B cell (primary cell): Measurements from ENCODE around the gene OR4N2. TPM values are rescaled to one million over a fixed set of nuclear protein-coding genes. Genes with fewer than 3 reads are reported as not detected.
"Not testable (repeated sequence)": the region's sequence is repeated elsewhere in the genome, so short reads cannot be mapped to it uniquely, and the experiment has no call there.

Experiments used
- ATAC-seq: fragments of 200-7000 bp; cut with Tn5 transposase; one replicate; pipeline ENCODE4 v1.10.0; 2021; ENCODE audit warnings: low read depth, mild to moderate bottlenecking, moderate number of reproducible peaks, moderate library complexity
- CTCF ChIA-PET: fragments of 350-600 bp; sonication (Branson Sonifier 250); formaldehyde crosslinking; loops from one replicate; lab custom pipeline; 2021; ENCODE audit warnings: antibody characterized with exemption, inconsistent platforms; lab: Charles Lee
- POLR2A ChIA-PET: fragments of 350-600 bp; sonication (Branson Sonifier 250); formaldehyde crosslinking; loops from one replicate; lab custom pipeline; 2021; ENCODE audit warnings: antibody characterized with exemption; lab: Charles Lee
- DNase-seq: peaks from one replicate; pipeline ENCODE4 v3.0.0; 2013
- H2AFZ ChIP-seq: 2 replicates; pipeline ENCODE4 v1.6.1; 2012; ENCODE audit warnings: mild to moderate bottlenecking, low read depth, low read length; ENCODE audit not compliant: insufficient read depth, poor library complexity, severe bottlenecking
- H3K27ac ChIP-seq, 2 donors: 1 replicate in 1 of 2; 2 replicates in 1 of 2; pipeline ENCODE4 v1.5.1; 2012 to 2013; ENCODE audit warnings: low read length in 2 of 2, mild to moderate bottlenecking in 2 of 2, moderate library complexity in 1 of 2
- H3K27me3 ChIP-seq, 4 experiments: fragments of 200-600 bp in 1 of 4; sonication (generic) in 1 of 4; replicated peaks in 1 of 4; 1 replicate in 2 of 4; 2 replicates in 2 of 4; pipeline versions ENCODE4 v1.6.1 to v1.7.0; 2013 to 2016; ENCODE audit warnings: low read length in 3 of 4, mild to moderate bottlenecking in 2 of 4, mixed read lengths in 1 of 4, moderate library complexity in 1 of 4; ENCODE audit not compliant: insufficient read depth in 4 of 4, control insufficient read depth in 3 of 4; ENCODE audit errors: control extremely low read depth in 1 of 4
- H3K36me3 ChIP-seq, 2 experiments: replicated peaks in 1 of 2; 1 replicate in 1 of 2; 2 replicates in 1 of 2; pipeline versions ENCODE4 v1.6.1 to v1.7.1; 2013; ENCODE audit warnings: low read length in 1 of 2; ENCODE audit not compliant: insufficient read depth in 2 of 2, control insufficient read depth in 1 of 2; ENCODE audit errors: control extremely low read depth in 1 of 2, extremely low read depth in 1 of 2
- H3K4me1 ChIP-seq, 2 donors: fragments of 200-600 bp in 1 of 2; sonication (generic) in 1 of 2; 1 replicate in 1 of 2; 2 replicates in 1 of 2; pipeline versions ENCODE4 v1.5.1 to v1.6.1; 2013 to 2017; ENCODE audit warnings: low read length in 2 of 2; ENCODE audit not compliant: control insufficient read depth in 2 of 2, insufficient read depth in 2 of 2
- H3K4me2 ChIP-seq: replicated peaks from 2 replicates; pipeline ENCODE3; 2012; ENCODE audit warnings: mild to moderate bottlenecking, low read depth, low read length; ENCODE audit not compliant: poor library complexity, severe bottlenecking
- H3K4me3 ChIP-seq, 5 experiments: fragments of 200-600 bp in 1 of 5; sonication (generic) in 1 of 5; 1 replicate in 3 of 5; 2 replicates in 2 of 5; pipeline versions ENCODE4 v1.5.1 to v1.7.0; 2011 to 2016; ENCODE audit warnings: low read length in 4 of 5, mild to moderate bottlenecking in 4 of 5, low read depth in 2 of 5, control low read depth in 1 of 5, moderate library complexity in 1 of 5; ENCODE audit not compliant: insufficient read depth in 1 of 5; ENCODE audit errors: control extremely low read depth in 1 of 5, extremely low read depth in 1 of 5
- H3K79me2 ChIP-seq: fragments of 200-600 bp; sonication (generic); one replicate; pipeline ENCODE4 v1.6.0; 2016; ENCODE audit warnings: low read length; ENCODE audit not compliant: control insufficient read depth, insufficient read depth
- H3K9ac ChIP-seq: fragments of 200-600 bp; sonication (generic); 2 replicates; pipeline ENCODE4 v1.6.1; 2017; ENCODE audit warnings: mild to moderate bottlenecking, low read length, moderate library complexity
- H3K9me3 ChIP-seq, 3 donors: one replicate each; pipeline versions ENCODE4 v1.6.1 to v1.7.1; 2013; ENCODE audit warnings: low read length in 2 of 3; ENCODE audit not compliant: control insufficient read depth in 2 of 3, insufficient read depth in 1 of 3; ENCODE audit errors: control extremely low read depth in 1 of 3
- H4K20me1 ChIP-seq: 2 replicates; pipeline ENCODE4 v1.6.0; 2012; ENCODE audit warnings: mild to moderate bottlenecking, low read length; ENCODE audit not compliant: insufficient read depth, control insufficient read depth, poor library complexity, severe bottlenecking
- H3K27ac Mint-ChIP-seq: one replicate; pipeline ENCODE4 v1.8.0; 2021; ENCODE audit warnings: mixed read lengths
- H3K27me3 Mint-ChIP-seq: one replicate; pipeline ENCODE4 v1.8.0; 2021; ENCODE audit warnings: mixed read lengths
- H3K4me1 Mint-ChIP-seq: one replicate; pipeline ENCODE4 v1.8.0; 2021; ENCODE audit warnings: mixed read lengths
- H3K4me3 Mint-ChIP-seq: one replicate; pipeline ENCODE4 v1.8.0; 2021; ENCODE audit warnings: mixed read lengths
- H3K9me3 Mint-ChIP-seq: one replicate; pipeline ENCODE4 v1.8.0; 2022; ENCODE audit warnings: mixed read lengths; ENCODE audit not compliant: insufficient read depth
- CTCF ChIP-seq: fragments of 200-600 bp; IDR thresholded peaks from one replicate; pipeline ENCODE4 v1.8.0; 2022; ENCODE audit warnings: antibody characterized with exemption, mild to moderate bottlenecking
- EZH2 ChIP-seq: IDR thresholded peaks from 2 replicates; pipeline ENCODE4 v1.6.1; 2012; ENCODE audit warnings: borderline replicate concordance, low read depth, mild to moderate bottlenecking, moderate library complexity, low read length; ENCODE audit not compliant: insufficient read depth, poor library complexity, severe bottlenecking
- WGBS: methylation state at CpG from one replicate; pipeline ENCODE4 v1.1.5; 2013; ENCODE audit warnings: missing lambda C conversion rate; ENCODE audit not compliant: insufficient coverage; 5-methylcytosine and 5-hydroxymethylcytosine counted together
- intact Hi-C: fragments of 100-400 bp; cut with micrococcal nuclease; formaldehyde crosslinking; loops from one replicate; pipeline ENCODE4 v1.10.0; 2022
- polyA plus RNA-seq: library from polyadenylated mRNA; depleted of rRNA; stranded (reverse); fragments of >200 nt; gene quantifications from 2 replicates; pipeline ENCODE4 v1.2.3, GENCODE V29; 2012
- total RNA-seq, 2 donors: library from RNA; stranded (reverse); fragments of 120-200 nt in 1 of 2; gene quantifications; 1 replicate in 1 of 2; 2 replicates in 1 of 2; pipeline versions ENCODE4 v1.2.3 to v1.2.4, GENCODE V29; 2013 to 2022

Gene OR4N2
- total and polyA plus RNA-seq, 2 donors (not counting 1 experiment from before 2014, with no cell fraction given), result not detected

GRCh38 chr14:19838433-19838832 lies 34.9 kb downstream of the OR4N2 start:
- DNase-seq, result no peak
- H3K27ac ChIP-seq, result no peak overlapping the region
- TF ChIP-seq EZH2 (no peak), CTCF (no peak)
- H3K36me3 ChIP-seq, result no peaks in the 10 kb centered on the region
- no peaks in the 10 kb centered on the region for H4K20me1 ChIP-seq
- no peak for ATAC-seq
- Mint-ChIP-seq H3K9me3 (no peaks in the 10 kb centered on the region), H3K4me1 (no peaks in the 10 kb centered on the region), H3K4me3 (no peak overlapping the region), H3K27ac (no peak overlapping the region), H3K27me3 (no peaks in the 10 kb centered on the region)
- no peaks in the 10 kb centered on the region for H3K79me2 ChIP-seq
- POLR2A ChIA-PET, result no interaction called here
- CTCF ChIA-PET, result no interaction called here
- H3K9me3 ChIP-seq, result peaks cover 0 to 15% (median 2%) of the 10 kb centered on the region in 3 donors
- H3K4me2 ChIP-seq, result no peak overlapping the region
- no peaks in the 10 kb centered on the region for H3K4me1 ChIP-seq
- H2AFZ ChIP-seq, result no peak overlapping the region
- H3K4me3 ChIP-seq, result no peak overlapping the region
- no peak overlapping the region for H3K9ac ChIP-seq
- H3K27me3 ChIP-seq, result no peaks in the 10 kb centered on the region
- intact Hi-C loops, result no loop called here

GRCh38 chr14:19851365-19851764 lies 47.8 kb downstream of the OR4N2 start:
- ATAC-seq (no peak), DNase-seq (no peak)
- Mint-ChIP-seq H3K9me3 (peaks cover 5% of the 10 kb centered on the region), H3K4me1 (no peaks in the 10 kb centered on the region), H3K27ac (no peak overlapping the region), H3K4me3 (no peak overlapping the region), H3K27me3 (no peaks in the 10 kb centered on the region)
- ChIA-PET POLR2A (no interaction called here), CTCF (no interaction called here)
- Histone ChIP-seq H3K4me2 (no peak overlapping the region), H3K9ac (no peak overlapping the region), H3K79me2 (no peaks in the 10 kb centered on the region), H3K9me3 (peaks cover 0 to 4% (median 0%) of the 10 kb centered on the region in 3 donors), H3K4me3 (no peak overlapping the region), H3K36me3 (no peaks in the 10 kb centered on the region), H3K27me3 (no peaks in the 10 kb centered on the region), H2AFZ (no peak overlapping the region), H4K20me1 (no peaks in the 10 kb centered on the region), H3K27ac (no peak overlapping the region), H3K4me1 (no peaks in the 10 kb centered on the region)
- intact Hi-C loops, result no loop called here
- TF ChIP-seq CTCF, result no peak
- TF ChIP-seq EZH2, result no peak

DNA sequence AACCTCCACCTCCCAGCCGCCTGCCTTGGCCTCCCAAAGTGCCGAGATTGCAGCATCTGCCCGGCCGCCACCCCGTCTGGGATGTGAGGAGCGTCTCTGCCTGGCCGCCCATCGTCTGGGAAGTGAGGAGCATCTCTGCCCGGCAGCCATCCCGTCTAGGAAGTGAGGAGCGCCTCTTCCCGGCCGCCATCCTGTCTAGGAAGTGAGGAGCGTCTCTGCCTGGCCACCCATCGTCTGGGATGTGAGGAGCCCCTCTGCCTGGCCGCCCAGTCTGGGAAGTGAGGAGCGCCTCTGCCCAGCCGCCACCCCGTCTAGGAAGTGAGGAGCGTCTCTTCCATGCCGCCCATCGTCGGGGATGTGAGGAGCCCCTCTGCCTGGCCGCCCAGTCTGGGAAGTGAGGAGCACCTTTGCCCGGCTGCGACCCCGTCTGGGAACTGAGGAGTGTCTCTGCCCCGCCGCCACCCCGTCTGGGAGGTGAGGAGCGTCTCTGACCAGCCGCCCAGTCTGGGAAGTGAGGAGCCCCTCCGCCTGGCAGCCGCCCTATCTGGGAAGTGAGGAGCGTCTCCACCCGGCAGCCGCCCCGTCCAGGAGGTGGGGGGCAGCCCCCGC lies 62.6 kb downstream of the OR4N2 start:
- H3K27ac Mint-ChIP-seq, H3K9ac ChIP-seq, intact Hi-C loops, H3K4me3 Mint-ChIP-seq, H3K4me2 ChIP-seq, H3K9me3 Mint-ChIP-seq, H3K4me1 ChIP-seq, H3K27ac ChIP-seq, DNase-seq, CTCF ChIA-PET, H3K4me1 Mint-ChIP-seq, H4K20me1 ChIP-seq, H3K79me2 ChIP-seq, ATAC-seq, H3K27me3 Mint-ChIP-seq, POLR2A ChIA-PET, H3K36me3 ChIP-seq, H3K27me3 ChIP-seq, H3K4me3 ChIP-seq, H3K9me3 ChIP-seq, H2AFZ ChIP-seq: not testable (repeated sequence)
- 94% methylated on average over 39 of the region's 39 CpGs for WGBS
